Transverse colon (tissue), 4 donors: Measurements from ENCODE around the gene PPP1R36.

Experiments
- POLR2AphosphoS5 ChIP-seq, 3 donors: sonication (generic); formaldehyde crosslinking; IDR thresholded peaks; one replicate each; pipeline ENCODE4 v1.6.1; 2016; ENCODE audit warnings: antibody characterized with exemption in 3 of 3
- TF ChIP-seq, protein P1 (sequence below), 5 experiments: fragments of 200-600 bp in 3 of 5; fragments of 450-650 bp in 2 of 5; sonication (generic) in 3 of 5; IDR thresholded peaks; 1 replicate in 2 of 5; 2 replicates in 3 of 5; pipeline ENCODE4 v1.5.1; 2016 to 2017; ENCODE audit warnings: antibody characterized with exemption in 5 of 5, inconsistent platforms in 3 of 5, mild to moderate bottlenecking in 2 of 5, moderate library complexity in 1 of 5

DNA sequence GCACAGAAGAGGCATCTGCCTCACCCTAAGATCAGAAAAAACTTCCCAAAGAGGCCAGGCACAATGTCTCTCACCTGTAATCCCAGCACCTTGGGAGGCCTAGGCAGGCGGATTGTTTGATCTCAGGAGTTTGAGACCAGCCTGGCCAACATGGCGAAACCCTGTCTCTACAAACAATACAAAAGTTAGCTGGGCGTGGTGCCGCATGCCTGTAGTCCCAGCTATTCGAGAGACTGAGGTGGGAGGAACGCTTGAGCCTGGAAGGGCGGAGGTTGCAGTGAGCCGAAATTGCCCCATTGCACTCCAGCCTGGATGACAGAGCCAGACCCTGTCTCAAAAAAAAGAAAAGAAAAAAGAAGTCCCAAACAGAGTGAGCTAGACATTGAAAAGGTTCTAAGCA lies 40.7 kb upstream of the PPP1R36 start:
- TF ChIP-seq, protein P1, sequence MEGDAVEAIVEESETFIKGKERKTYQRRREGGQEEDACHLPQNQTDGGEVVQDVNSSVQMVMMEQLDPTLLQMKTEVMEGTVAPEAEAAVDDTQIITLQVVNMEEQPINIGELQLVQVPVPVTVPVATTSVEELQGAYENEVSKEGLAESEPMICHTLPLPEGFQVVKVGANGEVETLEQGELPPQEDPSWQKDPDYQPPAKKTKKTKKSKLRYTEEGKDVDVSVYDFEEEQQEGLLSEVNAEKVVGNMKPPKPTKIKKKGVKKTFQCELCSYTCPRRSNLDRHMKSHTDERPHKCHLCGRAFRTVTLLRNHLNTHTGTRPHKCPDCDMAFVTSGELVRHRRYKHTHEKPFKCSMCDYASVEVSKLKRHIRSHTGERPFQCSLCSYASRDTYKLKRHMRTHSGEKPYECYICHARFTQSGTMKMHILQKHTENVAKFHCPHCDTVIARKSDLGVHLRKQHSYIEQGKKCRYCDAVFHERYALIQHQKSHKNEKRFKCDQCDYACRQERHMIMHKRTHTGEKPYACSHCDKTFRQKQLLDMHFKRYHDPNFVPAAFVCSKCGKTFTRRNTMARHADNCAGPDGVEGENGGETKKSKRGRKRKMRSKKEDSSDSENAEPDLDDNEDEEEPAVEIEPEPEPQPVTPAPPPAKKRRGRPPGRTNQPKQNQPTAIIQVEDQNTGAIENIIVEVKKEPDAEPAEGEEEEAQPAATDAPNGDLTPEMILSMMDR (IDR thresholded peaks at IDR 0.05): no peak
- no peak for TF ChIP-seq POLR2AphosphoS5 (IDR thresholded peaks at IDR 0.05)
